IPS-15b (cell line): Measurements from ENCODE around the gene SOX2.
"Not testable (repeated sequence)": the region's sequence is repeated elsewhere in the genome, so short reads cannot be mapped to it uniquely, and the experiment has no call there.

Source experiments
- H3K27me3 ChIP-seq: one replicate; pipeline ENCODE4 v1.6.1; 2013; ENCODE audit warnings: low read length; ENCODE audit not compliant: control insufficient read depth, insufficient read depth
- H3K36me3 ChIP-seq: one replicate; pipeline ENCODE4 v1.6.1; 2013; ENCODE audit warnings: low read length; ENCODE audit not compliant: control insufficient read depth, insufficient read depth
- H3K4me1 ChIP-seq: one replicate; pipeline ENCODE4 v1.6.1; 2013; ENCODE audit warnings: mild to moderate bottlenecking, low read length; ENCODE audit not compliant: control insufficient read depth, insufficient read depth
- H3K4me3 ChIP-seq: one replicate; pipeline ENCODE4 v1.5.1; 2013; ENCODE audit warnings: low read depth, low read length
- H3K9ac ChIP-seq: one replicate; pipeline ENCODE4 v1.6.1; 2013; ENCODE audit warnings: low read depth, mild to moderate bottlenecking, low read length
- H3K9me3 ChIP-seq: one replicate; pipeline ENCODE4 v1.6.1; 2013; ENCODE audit warnings: mild to moderate bottlenecking, low read length; ENCODE audit not compliant: control insufficient read depth, insufficient read depth

The SOX2 gene

DNA sequence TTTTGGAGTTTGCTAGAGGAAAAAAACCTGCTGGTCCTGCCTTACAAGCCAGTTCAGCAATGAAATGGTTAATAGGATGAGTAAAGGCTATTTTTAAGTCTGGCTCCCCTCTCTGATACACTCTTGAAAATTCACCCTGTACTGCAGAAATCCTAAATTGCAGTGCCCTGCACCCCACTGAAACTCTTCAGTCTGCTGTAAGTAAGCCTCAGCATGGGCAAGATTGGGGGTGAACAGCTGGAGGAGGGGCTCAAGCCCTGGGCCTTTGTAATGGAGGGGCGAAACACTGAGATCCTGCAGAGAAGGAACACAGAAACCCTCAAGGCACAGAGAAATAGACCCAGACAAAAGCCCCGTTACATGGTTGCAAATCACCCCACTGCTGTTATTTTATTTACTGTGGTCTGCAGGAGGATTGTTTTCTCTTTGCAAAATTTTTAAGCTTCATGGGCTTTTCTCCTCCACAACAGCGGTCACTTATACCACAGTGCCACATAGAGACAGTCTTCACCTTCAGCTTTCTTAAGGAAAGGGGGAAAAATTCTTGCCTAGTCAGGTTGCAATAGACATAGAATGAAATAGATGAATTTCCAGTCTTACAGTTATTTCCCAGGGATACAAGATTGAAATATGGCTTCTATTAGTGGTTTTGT is 45.0 kb downstream of the SOX2 start:
- no peaks in the 10 kb centered on the region for H3K36me3 ChIP-seq
- peak overlapping the region; percentile 9 for H3K4me3 ChIP-seq
- no peak overlapping the region for H3K9ac ChIP-seq
- no peaks in the 10 kb centered on the region for H3K9me3 ChIP-seq
- peaks cover 26% of the 10 kb centered on the region for H3K4me1 ChIP-seq
- H3K27me3 ChIP-seq, result no peaks in the 10 kb centered on the region

DNA sequence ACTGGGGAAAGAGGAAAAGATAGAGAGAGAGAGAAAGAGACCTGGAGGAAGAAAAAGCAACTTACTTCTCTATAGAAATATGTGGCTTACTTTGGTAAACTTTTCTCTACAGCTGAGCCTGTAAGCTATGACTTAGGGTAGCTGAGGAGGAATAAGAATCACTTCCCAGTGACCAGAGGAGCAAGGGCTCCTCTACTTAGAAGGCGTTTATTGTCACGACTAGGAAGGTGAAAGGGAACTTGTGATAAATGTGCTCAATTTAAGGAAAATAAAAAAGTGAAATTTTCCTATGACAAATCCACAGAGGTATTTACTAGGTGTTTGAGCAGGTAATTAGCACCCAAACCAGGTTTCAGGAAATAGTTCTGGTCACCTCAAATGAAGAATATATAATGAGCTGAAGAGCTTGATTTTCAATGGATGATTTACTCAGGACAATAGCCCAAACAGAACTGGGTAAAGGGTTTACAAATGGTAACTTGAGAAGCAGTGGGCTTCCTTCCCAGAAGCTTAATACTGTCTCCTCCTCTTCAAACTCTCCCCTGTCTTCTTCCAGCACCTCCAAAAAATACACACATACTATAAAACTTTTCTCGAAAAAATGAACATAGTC is 46.1 kb downstream of the SOX2 start:
- Histone ChIP-seq H3K36me3 (no peaks in the 10 kb centered on the region), H3K27me3 (no peaks in the 10 kb centered on the region), H3K4me1 (peaks cover 26% of the 10 kb centered on the region), H3K9me3 (no peaks in the 10 kb centered on the region), H3K4me3 (no peak overlapping the region), H3K9ac (no peak overlapping the region)

DNA sequence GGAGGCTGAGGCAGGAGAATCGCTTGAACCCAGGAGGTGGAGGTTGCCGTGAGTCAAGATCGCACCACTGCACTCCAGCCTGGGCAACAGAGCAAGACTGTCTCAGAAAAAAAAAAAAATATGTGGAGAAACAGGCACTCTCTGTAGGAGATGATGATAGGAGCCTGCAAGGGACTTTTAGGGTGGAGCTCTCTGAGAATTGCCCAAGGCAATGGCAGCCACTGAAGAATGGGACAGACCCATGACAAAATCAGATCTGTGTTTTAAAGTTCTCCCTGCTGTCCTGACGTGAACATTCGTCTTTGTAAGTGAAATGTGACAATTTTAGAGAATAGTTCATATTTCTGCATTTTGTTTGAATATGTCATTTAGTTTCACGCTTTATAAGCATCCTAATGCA is 50.2 kb downstream of the SOX2 start:
- Histone ChIP-seq H3K9ac (no peak overlapping the region), H3K4me1 (peaks cover 13% of the 10 kb centered on the region), H3K4me3 (no peak overlapping the region), H3K27me3 (no peaks in the 10 kb centered on the region), H3K9me3 (no peaks in the 10 kb centered on the region), H3K36me3 (no peaks in the 10 kb centered on the region)

DNA sequence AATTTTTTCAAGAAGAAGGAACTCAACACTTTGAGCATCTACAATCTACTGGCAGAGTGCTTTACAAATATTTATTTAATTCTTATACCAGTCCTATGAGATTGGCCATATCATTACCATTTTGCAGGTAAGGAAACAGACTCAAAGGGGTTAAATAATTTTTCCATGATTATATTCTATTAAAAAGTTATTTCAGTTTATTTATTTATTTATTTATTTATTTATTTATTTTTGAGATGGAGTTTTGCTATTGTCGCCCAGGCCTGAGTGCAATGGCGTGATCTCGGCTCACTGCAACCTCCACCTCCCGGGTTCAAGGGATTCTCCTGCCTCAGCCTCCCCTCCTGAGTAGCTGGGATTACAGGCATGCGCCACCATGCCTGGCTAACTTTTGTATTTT is 52.3 kb downstream of the SOX2 start:
- H3K9ac ChIP-seq, H3K27me3 ChIP-seq, H3K4me1 ChIP-seq, H3K36me3 ChIP-seq, H3K4me3 ChIP-seq, H3K9me3 ChIP-seq: not testable (repeated sequence)
